ENCODE results near the gene MID1IP1. TPM values are rescaled to one million over a fixed set of nuclear protein-coding genes. Genes with fewer than 3 reads are reported as not detected.

The MID1IP1 gene
- total RNA-seq: 10 to 100 TPM; 57.9 to 77.7 TPM

GRCh38 chrX:38800981-38801845 is at the start of gene MID1IP1:
MID1IP1 (plus strand) TSS chrX:38801459; CDS start chrX:38804947, 3,488 bp downstream.
- ATAC-seq: peak; percentile 62

GRCh38 chrX:38754102-38754790 is 47.0 kb upstream of the MID1IP1 start:
- H3K9me3 Mint-ChIP-seq (ENCODE audit: low read depth): no peaks in the 10 kb centered on the region
- no peak overlapping the region for H3K27ac Mint-ChIP-seq
- H3K27me3 Mint-ChIP-seq: no peaks in the 10 kb centered on the region
- H3K4me1 Mint-ChIP-seq: no peaks in the 10 kb centered on the region
- peak; percentile 41 for DNase-seq
- no peak overlapping the region for H3K4me3 Mint-ChIP-seq
- ATAC-seq: no peak
- no peaks in the 10 kb centered on the region for H3K36me3 Mint-ChIP-seq
- CTCF ChIA-PET: interaction anchor here (1.4 kb wide), 1 partner anchor 14 kb away, joined by 4 read pairs; no protein-coding TSS in a partner anchor

More at GRCh38 chrX:38800981-38801845, at the start of gene MID1IP1:
- Mint-ChIP-seq H3K4me3 (peak within 1 kb of the TSS; percentile 89), H3K36me3 (peaks cover 13% of the 10 kb centered on the region), H3K27me3 (no peaks in the 10 kb centered on the region), H3K9me3 (ENCODE audit: low read depth) (no peaks in the 10 kb centered on the region), H3K4me1 (peaks cover 4% of the 10 kb centered on the region), H3K27ac (peak within 1 kb of the TSS; percentile 94)
- CTCF ChIA-PET: interaction anchor here (0.9 kb wide), 1 partner anchor 8 kb away, joined by 3 read pairs; no protein-coding TSS in a partner anchor
- peak; percentile 87 for DNase-seq

DNA sequence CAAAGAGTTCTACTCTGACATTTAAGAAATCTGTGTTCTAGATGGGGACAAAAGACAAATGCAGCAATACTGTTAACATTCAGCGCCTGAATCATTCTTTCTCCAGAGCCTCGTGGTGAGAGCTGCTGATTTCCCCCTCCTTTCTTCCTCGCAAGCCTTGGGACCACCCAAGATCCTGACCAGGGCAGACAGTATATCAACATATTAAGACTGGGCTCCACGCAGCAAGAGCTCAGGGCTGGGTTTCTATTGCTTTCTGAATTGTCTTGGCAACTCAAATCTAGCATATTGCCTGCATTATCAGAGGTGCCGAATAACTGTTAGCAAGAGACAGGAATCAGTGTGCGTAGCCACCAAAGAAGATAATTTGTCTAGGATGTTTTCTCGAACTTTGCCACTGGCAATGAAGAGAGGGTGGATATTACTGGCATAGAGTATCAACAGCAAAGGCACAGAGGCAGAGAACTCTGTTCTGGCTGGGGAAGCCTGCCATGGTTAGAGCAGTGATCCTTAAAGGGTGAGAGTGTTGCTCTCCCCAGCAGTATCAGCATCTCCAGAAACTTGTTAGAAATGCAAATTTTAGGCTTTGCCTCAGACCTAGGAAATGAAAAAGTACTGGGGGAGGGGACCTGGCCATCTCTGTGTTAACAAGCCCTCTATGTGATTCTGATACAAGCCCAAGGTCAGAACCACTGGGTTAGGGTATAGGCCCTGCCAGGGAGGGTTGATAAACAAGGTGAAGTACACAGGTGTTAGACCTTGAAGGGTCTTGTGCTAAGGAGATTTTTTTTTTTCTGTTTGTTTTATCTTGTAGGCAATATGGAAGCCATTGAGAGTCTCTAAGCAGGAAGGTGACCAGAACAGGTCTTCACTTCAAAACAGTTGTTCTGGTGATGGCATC is 46.2 kb upstream of the MID1IP1 start:
- H3K36me3 Mint-ChIP-seq: no peaks in the 10 kb centered on the region
- no peak overlapping the region for H3K27ac Mint-ChIP-seq
- H3K9me3 Mint-ChIP-seq (ENCODE audit: low read depth): peaks cover 2% of the 10 kb centered on the region
- no peak for DNase-seq
- CTCF ChIA-PET: interaction anchor here (1.4 kb wide), 1 partner anchor 14 kb away, joined by 4 read pairs; no protein-coding TSS in a partner anchor
- H3K4me1 Mint-ChIP-seq: no peaks in the 10 kb centered on the region
- H3K27me3 Mint-ChIP-seq: no peaks in the 10 kb centered on the region
- no peak overlapping the region for H3K4me3 Mint-ChIP-seq
- ATAC-seq: no peak

DNA sequence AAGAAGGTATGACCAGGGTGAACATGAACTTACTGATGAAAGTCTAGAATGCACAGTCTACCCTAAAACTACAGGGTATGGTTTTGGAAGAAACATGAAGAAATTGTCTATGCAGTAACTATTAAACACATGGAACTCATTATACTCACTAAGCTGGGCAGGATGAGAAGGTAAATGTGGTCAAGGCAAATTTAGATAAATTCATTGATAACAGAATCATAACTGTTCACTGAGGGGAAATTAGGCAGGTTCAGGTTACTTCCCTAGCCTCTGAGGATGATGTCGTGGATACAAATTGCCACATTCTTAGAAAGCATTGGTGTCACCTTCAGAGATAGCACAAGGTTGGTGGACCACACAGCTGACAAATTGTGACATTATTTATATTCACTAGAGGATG is 40.4 kb upstream of the MID1IP1 start:
- no peak for ATAC-seq
- Mint-ChIP-seq H3K9me3 (ENCODE audit: low read depth) (peaks cover 2% of the 10 kb centered on the region), H3K27ac (no peak overlapping the region), H3K27me3 (no peaks in the 10 kb centered on the region), H3K4me3 (no peak overlapping the region), H3K36me3 (no peaks in the 10 kb centered on the region), H3K4me1 (peaks cover 2% of the 10 kb centered on the region)
- no peak for DNase-seq
- CTCF ChIA-PET: interaction anchor here (1.3 kb wide), 1 partner anchor 39 kb away, joined by 3 read pairs; no protein-coding TSS in a partner anchor

DNA sequence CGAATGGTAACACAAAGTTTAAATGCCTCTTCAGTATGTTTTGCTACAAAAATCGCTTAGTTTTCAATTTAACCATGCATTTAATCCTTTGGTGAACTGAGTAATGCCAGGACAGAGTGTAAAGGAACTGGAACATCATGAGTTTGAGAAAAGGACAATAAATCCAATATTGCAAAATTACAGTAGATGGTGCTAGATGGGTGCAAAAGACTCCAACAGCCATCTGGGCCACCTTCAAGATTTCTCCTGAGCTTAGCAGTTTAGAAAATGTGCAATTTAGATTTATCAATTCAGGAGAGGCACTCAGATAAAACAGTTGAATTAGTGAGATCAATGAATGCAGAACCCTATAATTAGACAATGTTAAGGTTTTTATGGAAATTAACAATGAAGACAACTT is 33.2 kb upstream of the MID1IP1 start:
- no peaks in the 10 kb centered on the region for H3K9me3 Mint-ChIP-seq (ENCODE audit: low read depth)
- CTCF ChIA-PET: interaction anchor here (0.6 to 1.6 kb wide), 7 partner anchors 14 to 383 kb away, joined by 3 to 8 read pairs (median 4); no protein-coding TSS in a partner anchor
- H3K27me3 Mint-ChIP-seq: no peaks in the 10 kb centered on the region
- H3K4me1 Mint-ChIP-seq: no peaks in the 10 kb centered on the region
- H3K36me3 Mint-ChIP-seq: no peaks in the 10 kb centered on the region
- H3K27ac Mint-ChIP-seq: no peak overlapping the region
- no peak overlapping the region for H3K4me3 Mint-ChIP-seq
- no peak for ATAC-seq
- no peak for DNase-seq

- no peaks in the 10 kb centered on the region for H3K27me3 Mint-ChIP-seq
- H3K36me3 Mint-ChIP-seq: no peaks in the 10 kb centered on the region
- DNase-seq (no peak), ATAC-seq (no peak)
- H3K9me3 Mint-ChIP-seq (ENCODE audit: low read depth): no peaks in the 10 kb centered on the region
- no peak overlapping the region for H3K4me3 Mint-ChIP-seq
- peaks cover 2% of the 10 kb centered on the region for H3K4me1 Mint-ChIP-seq
- H3K27ac Mint-ChIP-seq: no peak overlapping the region
- CTCF ChIA-PET: interaction anchor here (1.7 kb wide), 1 partner anchor 379 kb away, joined by 5 read pairs; no protein-coding TSS in a partner anchor
These were observed 31.1 kb upstream of the MID1IP1 start for GRCh38 chrX:38770152-38770551.

DNA sequence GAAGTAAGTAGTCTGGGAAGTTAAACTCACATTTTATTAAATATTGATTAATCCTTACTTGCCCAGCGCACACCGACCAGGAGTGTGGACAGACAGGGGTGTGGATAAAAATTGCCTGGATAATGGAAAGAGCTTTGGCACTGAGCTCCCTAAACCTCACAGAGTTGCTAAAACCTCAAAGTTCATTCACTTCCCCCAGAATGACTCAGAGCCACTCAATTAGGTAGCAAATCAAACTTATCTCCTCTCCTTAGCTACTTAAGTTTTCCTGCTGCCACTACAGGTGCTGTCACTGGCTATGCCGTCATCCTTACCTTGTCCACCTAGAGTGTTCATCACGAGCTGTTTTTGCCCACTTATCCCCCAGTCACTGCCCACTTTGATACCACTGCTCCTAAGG is 27.0 kb upstream of the MID1IP1 start:
- Mint-ChIP-seq H3K4me1 (peaks cover 2% of the 10 kb centered on the region), H3K9me3 (ENCODE audit: low read depth) (no peaks in the 10 kb centered on the region), H3K4me3 (no peak overlapping the region), H3K27ac (no peak overlapping the region), H3K36me3 (peaks cover 1% of the 10 kb centered on the region), H3K27me3 (no peaks in the 10 kb centered on the region)
- DNase-seq (no peak), ATAC-seq (no peak)
- CTCF ChIA-PET: no interaction called here

- no peak overlapping the region for H3K4me3 Mint-ChIP-seq
- H3K4me1 Mint-ChIP-seq: peaks cover 2% of the 10 kb centered on the region
- DNase-seq: no peak
- H3K9me3 Mint-ChIP-seq (ENCODE audit: low read depth): no peaks in the 10 kb centered on the region
- ATAC-seq: no peak
- H3K36me3 Mint-ChIP-seq: no peaks in the 10 kb centered on the region
- no peaks in the 10 kb centered on the region for H3K27me3 Mint-ChIP-seq
- no peak overlapping the region for H3K27ac Mint-ChIP-seq
- CTCF ChIA-PET: interaction anchor here (1.2 kb wide), 1 partner anchor 29 kb away, joined by 3 read pairs; no protein-coding TSS in a partner anchor
These were observed 4.3 kb upstream of the MID1IP1 start for GRCh38 chrX:38796946-38797345.

- H3K27ac Mint-ChIP-seq: no peak overlapping the region
- DNase-seq (no peak), ATAC-seq (no peak)
- CTCF ChIA-PET: no interaction called here
- no peaks in the 10 kb centered on the region for H3K27me3 Mint-ChIP-seq
- H3K9me3 Mint-ChIP-seq (ENCODE audit: low read depth): no peaks in the 10 kb centered on the region
- H3K4me1 Mint-ChIP-seq: peaks cover 4% of the 10 kb centered on the region
- no peak overlapping the region for H3K4me3 Mint-ChIP-seq
- peaks cover 2% of the 10 kb centered on the region for H3K36me3 Mint-ChIP-seq
These were observed 2.3 kb upstream of the MID1IP1 start for GRCh38 chrX:38798956-38799355.

- peaks cover 4% of the 10 kb centered on the region for H3K4me1 Mint-ChIP-seq
- H3K4me3 Mint-ChIP-seq: no peak overlapping the region
- no peak for ATAC-seq
- no peaks in the 10 kb centered on the region for H3K27me3 Mint-ChIP-seq
- no peak overlapping the region for H3K27ac Mint-ChIP-seq
- peaks cover 5% of the 10 kb centered on the region for H3K36me3 Mint-ChIP-seq
- no peaks in the 10 kb centered on the region for H3K9me3 Mint-ChIP-seq (ENCODE audit: low read depth)
- no peak for DNase-seq
- CTCF ChIA-PET: interaction anchor here (0.8 kb wide), 1 partner anchor 40 kb away, joined by 3 read pairs; no protein-coding TSS in a partner anchor
These were observed 1.2 kb upstream of the MID1IP1 start for GRCh38 chrX:38799995-38800580.

DNA sequence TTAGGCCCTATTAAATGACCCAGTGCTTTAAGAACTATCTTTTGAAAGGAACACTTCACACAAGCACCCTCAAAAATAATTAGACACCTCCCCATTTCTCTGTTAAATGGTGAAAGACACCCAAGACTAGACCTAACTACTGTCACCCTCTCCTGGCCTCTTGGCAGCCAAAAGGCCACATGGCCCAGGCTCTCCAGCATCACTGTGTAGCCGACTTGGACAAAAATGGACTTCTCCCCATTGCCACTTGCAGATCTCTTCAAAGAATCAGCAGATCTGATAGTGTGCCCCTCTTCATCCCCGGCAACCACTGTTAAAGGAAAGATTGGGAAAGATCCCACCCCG is 2.0 kb downstream of the MID1IP1 start:
- ATAC-seq (no peak), DNase-seq (no peak)
- Mint-ChIP-seq H3K36me3 (peaks cover 21% of the 10 kb centered on the region), H3K27me3 (no peaks in the 10 kb centered on the region), H3K9me3 (ENCODE audit: low read depth) (no peaks in the 10 kb centered on the region), H3K27ac (peak overlapping the region; percentile 94), H3K4me1 (peaks cover 15% of the 10 kb centered on the region), H3K4me3 (peak overlapping the region; percentile 89)
- CTCF ChIA-PET: interaction anchor here (1.4 kb wide), 1 partner anchor 349 kb away, joined by 3 read pairs; no protein-coding TSS in a partner anchor

GRCh38 chrX:38803588-38804431 is 2.6 kb downstream of the MID1IP1 start:
- CTCF ChIA-PET: interaction anchor here (1.0 to 1.4 kb wide), 2 partner anchors 12 to 348 kb away, joined by 3 to 4 read pairs; no protein-coding TSS in a partner anchor
- H3K4me1 Mint-ChIP-seq: peaks cover 18% of the 10 kb centered on the region
- no peaks in the 10 kb centered on the region for H3K9me3 Mint-ChIP-seq (ENCODE audit: low read depth)
- peak overlapping the region; percentile 94 for H3K27ac Mint-ChIP-seq
- no peaks in the 10 kb centered on the region for H3K27me3 Mint-ChIP-seq
- peak; percentile 74 for ATAC-seq
- DNase-seq: peak; percentile 83
- H3K4me3 Mint-ChIP-seq: peak overlapping the region; percentile 89
- peaks cover 21% of the 10 kb centered on the region for H3K36me3 Mint-ChIP-seq

All from activated CD8-positive, alpha-beta memory T cell treated with anti-CD3 and anti-CD28 coated beads, Interleukin-2, amount 10 ng/mL, durations not matched to agents 7 days and 5 days (primary cell).